SK-N-SH treated with all-trans-retinoic acid at 6 μM for 48 hours (cell line): ENCODE data around the gene ACADVL.

Source experiments
- ATAC-seq: fragments of 200-7000 bp; cut with Tn5 transposase; 3 replicates; pipeline ENCODE4 v1.9.1; 2020; ENCODE audit warnings: mild to moderate bottlenecking, moderate library complexity
- ARNTL ChIP-seq: fragments of 450-650 bp; formaldehyde crosslinking; IDR thresholded peaks from 2 replicates; pipeline ENCODE4 v1.5.0; 2020; ENCODE audit warnings: low read depth, mild to moderate bottlenecking, moderate library complexity, borderline replicate concordance
- BACH2 ChIP-seq: fragments of 250-450 bp; sonication (Bioruptor Pico); IDR thresholded peaks from 2 replicates; pipeline ENCODE4 v1.9.0; 2021; ENCODE audit warnings: mild to moderate bottlenecking, borderline replicate concordance
- CSDC2 ChIP-seq: fragments of 250-450 bp; sonication (Bioruptor Pico); IDR thresholded peaks from 2 replicates; pipeline ENCODE4 v1.5.0; 2020; ENCODE audit warnings: mild to moderate bottlenecking, moderate library complexity
- GLIS3 ChIP-seq: fragments of 250-450 bp; sonication (Bioruptor Pico); IDR thresholded peaks from 2 replicates; pipeline ENCODE4 v1.5.0; 2020; ENCODE audit warnings: mild to moderate bottlenecking, moderate library complexity
- ISL1 ChIP-seq: fragments of 250-450 bp; sonication (Bioruptor Pico); IDR thresholded peaks from 2 replicates; pipeline ENCODE4 v2.1.2; 2022; ENCODE audit warnings: mild to moderate bottlenecking, moderate library complexity
- OSR1 ChIP-seq: fragments of 250-450 bp; sonication (Bioruptor Pico); IDR thresholded peaks from 2 replicates; pipeline ENCODE4 v1.8.0; 2022; ENCODE audit warnings: moderate library complexity, mild to moderate bottlenecking, inconsistent platforms
- POU6F1 ChIP-seq: fragments of 250-450 bp; sonication (Bioruptor Pico); IDR thresholded peaks from 2 replicates; pipeline ENCODE4 v1.8.0; 2021; ENCODE audit warnings: low read depth, mild to moderate bottlenecking, moderate library complexity, borderline replicate concordance
- PPARA ChIP-seq: fragments of 250-450 bp; sonication (Bioruptor Pico); IDR thresholded peaks from 2 replicates; pipeline ENCODE4 v1.5.0; 2020; ENCODE audit warnings: mild to moderate bottlenecking, borderline replicate concordance
- SNAI2 ChIP-seq: fragments of 250-450 bp; sonication (Bioruptor Pico); IDR thresholded peaks from 2 replicates; pipeline ENCODE4 v1.5.0; 2020; ENCODE audit warnings: mild to moderate bottlenecking, moderate library complexity
- TOX ChIP-seq: fragments of 250-450 bp; sonication (Bioruptor Pico); IDR thresholded peaks from 2 replicates; pipeline ENCODE4 v1.8.0; 2021; ENCODE audit warnings: mild to moderate bottlenecking, moderate library complexity, borderline replicate concordance
- ZC3H10 ChIP-seq: fragments of 250-450 bp; sonication (Bioruptor Pico); IDR thresholded peaks from 2 replicates; pipeline ENCODE4 v1.5.1; 2021; ENCODE audit warnings: mild to moderate bottlenecking, moderate library complexity
- ZFP3 ChIP-seq: fragments of 250-450 bp; sonication (Bioruptor Pico); IDR thresholded peaks from 2 replicates; pipeline ENCODE4 v1.5.0; 2020; ENCODE audit warnings: mild to moderate bottlenecking, moderate library complexity
- ZNF565 ChIP-seq: fragments of 450-650 bp; formaldehyde crosslinking; conservative IDR thresholded peaks from 2 replicates; pipeline ENCODE4 v1.5.0; 2020; ENCODE audit warnings: low read depth, mild to moderate bottlenecking, moderate library complexity
- ZNF70 ChIP-seq: fragments of 450-650 bp; formaldehyde crosslinking; IDR thresholded peaks from 2 replicates; pipeline ENCODE4 v1.5.0; 2020; ENCODE audit warnings: mild to moderate bottlenecking, moderate library complexity
- ZNF8 ChIP-seq: fragments of 450-650 bp; formaldehyde crosslinking; IDR thresholded peaks from 2 replicates; pipeline ENCODE4 v1.5.0; 2020; ENCODE audit warnings: mild to moderate bottlenecking, moderate library complexity
- TF ChIP-seq, protein P1 (sequence below): fragments of 250-450 bp; sonication (Bioruptor Pico); IDR thresholded peaks from 2 replicates; pipeline ENCODE4 v1.8.0; 2020; ENCODE audit warnings: mild to moderate bottlenecking, moderate library complexity, borderline replicate concordance
- TF ChIP-seq, protein P2 (sequence below): fragments of 250-450 bp; sonication (Bioruptor Pico); IDR thresholded peaks from 2 replicates; pipeline ENCODE4 v1.5.1; 2020; ENCODE audit warnings: low read depth, mild to moderate bottlenecking, moderate library complexity
- TF ChIP-seq, protein P3 (sequence below): fragments of 250-450 bp; sonication (Bioruptor Pico); IDR thresholded peaks from 2 replicates; pipeline ENCODE4 v1.5.1; 2021; ENCODE audit warnings: mild to moderate bottlenecking, moderate library complexity

Gene ACADVL

GRCh38 chr17:7258731-7259554 lies 39.2 kb downstream of the ACADVL start:
- TF ChIP-seq CSDC2 (CRISPR knock-in tag) (no peak), PPARA (CRISPR knock-in tag) (no peak), ZNF565 (CRISPR knock-in tag) (no peak), GLIS3 (CRISPR knock-in tag) (no peak), ZC3H10 (CRISPR knock-in tag) (no peak), SNAI2 (CRISPR knock-in tag) (no peak), ZFP3 (CRISPR knock-in tag) (no peak), BACH2 (no peak), ISL1 (CRISPR knock-in tag) (no peak), ARNTL (no peak), ZNF70 (CRISPR knock-in tag) (no peak), ZNF8 (CRISPR knock-in tag) (no peak)
- TF ChIP-seq, protein P1, sequence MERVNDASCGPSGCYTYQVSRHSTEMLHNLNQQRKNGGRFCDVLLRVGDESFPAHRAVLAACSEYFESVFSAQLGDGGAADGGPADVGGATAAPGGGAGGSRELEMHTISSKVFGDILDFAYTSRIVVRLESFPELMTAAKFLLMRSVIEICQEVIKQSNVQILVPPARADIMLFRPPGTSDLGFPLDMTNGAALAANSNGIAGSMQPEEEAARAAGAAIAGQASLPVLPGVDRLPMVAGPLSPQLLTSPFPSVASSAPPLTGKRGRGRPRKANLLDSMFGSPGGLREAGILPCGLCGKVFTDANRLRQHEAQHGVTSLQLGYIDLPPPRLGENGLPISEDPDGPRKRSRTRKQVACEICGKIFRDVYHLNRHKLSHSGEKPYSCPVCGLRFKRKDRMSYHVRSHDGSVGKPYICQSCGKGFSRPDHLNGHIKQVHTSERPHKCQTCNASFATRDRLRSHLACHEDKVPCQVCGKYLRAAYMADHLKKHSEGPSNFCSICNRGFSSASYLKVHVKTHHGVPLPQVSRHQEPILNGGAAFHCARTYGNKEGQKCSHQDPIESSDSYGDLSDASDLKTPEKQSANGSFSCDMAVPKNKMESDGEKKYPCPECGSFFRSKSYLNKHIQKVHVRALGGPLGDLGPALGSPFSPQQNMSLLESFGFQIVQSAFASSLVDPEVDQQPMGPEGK (CRISPR knock-in tag), result no peak
- ATAC-seq, result no peak

- ATAC-seq, result no peak
- TF ChIP-seq, protein P1 (CRISPR knock-in tag), result no peak
- no peak for TF ChIP-seq POU6F1
Measured at GRCh38 chr17:7259555-7259889, 39.8 kb downstream of the ACADVL start.

- ATAC-seq, result no peak
Measured at GRCh38 chr17:7260151-7260550, 40.4 kb downstream of the ACADVL start.

More at GRCh38 chr17:7260151-7260550, 40.4 kb downstream of the ACADVL start:
- TF ChIP-seq BACH2 (no peak), ZNF565 (CRISPR knock-in tag) (no peak), ZFP3 (CRISPR knock-in tag) (no peak), PPARA (CRISPR knock-in tag) (no peak), TOX (CRISPR knock-in tag) (no peak), CSDC2 (CRISPR knock-in tag) (no peak), POU6F1 (no peak), SNAI2 (CRISPR knock-in tag) (no peak), ISL1 (CRISPR knock-in tag) (no peak), OSR1 (no peak), ZNF70 (CRISPR knock-in tag) (no peak)
- TF ChIP-seq, protein P2, sequence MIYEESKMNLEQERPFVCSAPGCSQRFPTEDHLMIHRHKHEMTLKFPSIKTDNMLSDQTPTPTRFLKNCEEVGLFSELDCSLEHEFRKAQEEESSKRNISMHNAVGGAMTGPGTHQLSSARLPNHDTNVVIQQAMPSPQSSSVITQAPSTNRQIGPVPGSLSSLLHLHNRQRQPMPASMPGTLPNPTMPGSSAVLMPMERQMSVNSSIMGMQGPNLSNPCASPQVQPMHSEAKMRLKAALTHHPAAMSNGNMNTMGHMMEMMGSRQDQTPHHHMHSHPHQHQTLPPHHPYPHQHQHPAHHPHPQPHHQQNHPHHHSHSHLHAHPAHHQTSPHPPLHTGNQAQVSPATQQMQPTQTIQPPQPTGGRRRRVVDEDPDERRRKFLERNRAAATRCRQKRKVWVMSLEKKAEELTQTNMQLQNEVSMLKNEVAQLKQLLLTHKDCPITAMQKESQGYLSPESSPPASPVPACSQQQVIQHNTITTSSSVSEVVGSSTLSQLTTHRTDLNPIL, result no peak
- TF ChIP-seq, protein P1 (CRISPR knock-in tag), result no peak
- TF ChIP-seq, protein P3, sequence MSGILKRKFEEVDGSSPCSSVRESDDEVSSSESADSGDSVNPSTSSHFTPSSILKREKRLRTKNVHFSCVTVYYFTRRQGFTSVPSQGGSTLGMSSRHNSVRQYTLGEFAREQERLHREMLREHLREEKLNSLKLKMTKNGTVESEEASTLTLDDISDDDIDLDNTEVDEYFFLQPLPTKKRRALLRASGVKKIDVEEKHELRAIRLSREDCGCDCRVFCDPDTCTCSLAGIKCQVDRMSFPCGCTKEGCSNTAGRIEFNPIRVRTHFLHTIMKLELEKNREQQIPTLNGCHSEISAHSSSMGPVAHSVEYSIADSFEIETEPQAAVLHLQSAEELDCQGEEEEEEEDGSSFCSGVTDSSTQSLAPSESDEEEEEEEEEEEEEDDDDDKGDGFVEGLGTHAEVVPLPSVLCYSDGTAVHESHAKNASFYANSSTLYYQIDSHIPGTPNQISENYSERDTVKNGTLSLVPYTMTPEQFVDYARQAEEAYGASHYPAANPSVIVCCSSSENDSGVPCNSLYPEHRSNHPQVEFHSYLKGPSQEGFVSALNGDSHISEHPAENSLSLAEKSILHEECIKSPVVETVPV (CRISPR knock-in tag), result no peak
- TF ChIP-seq, all 23 proteins: peak for 0
